SK-N-SH treated with all-trans-retinoic acid at 6 μM for 48 hours (cell line): Measurements from ENCODE around the gene MINDY4B.

Experiments
- ARNTL ChIP-seq: fragments of 450-650 bp; formaldehyde crosslinking; IDR thresholded peaks from 2 replicates; pipeline ENCODE4 v1.5.0; 2020; ENCODE audit warnings: low read depth, mild to moderate bottlenecking, moderate library complexity, borderline replicate concordance
- CSDC2 ChIP-seq: fragments of 250-450 bp; sonication (Bioruptor Pico); IDR thresholded peaks from 2 replicates; pipeline ENCODE4 v1.5.0; 2020; ENCODE audit warnings: mild to moderate bottlenecking, moderate library complexity
- GLIS3 ChIP-seq: fragments of 250-450 bp; sonication (Bioruptor Pico); IDR thresholded peaks from 2 replicates; pipeline ENCODE4 v1.5.0; 2020; ENCODE audit warnings: mild to moderate bottlenecking, moderate library complexity
- ISL1 ChIP-seq: fragments of 250-450 bp; sonication (Bioruptor Pico); IDR thresholded peaks from 2 replicates; pipeline ENCODE4 v2.1.2; 2022; ENCODE audit warnings: mild to moderate bottlenecking, moderate library complexity
- SNAI2 ChIP-seq: fragments of 250-450 bp; sonication (Bioruptor Pico); IDR thresholded peaks from 2 replicates; pipeline ENCODE4 v1.5.0; 2020; ENCODE audit warnings: mild to moderate bottlenecking, moderate library complexity
- TCF4 ChIP-seq: fragments of 250-450 bp; sonication (Bioruptor Pico); IDR thresholded peaks from 2 replicates; pipeline ENCODE4 v1.8.0; 2021; ENCODE audit warnings: mild to moderate bottlenecking, moderate library complexity, borderline replicate concordance
- TOX ChIP-seq: fragments of 250-450 bp; sonication (Bioruptor Pico); IDR thresholded peaks from 2 replicates; pipeline ENCODE4 v1.8.0; 2021; ENCODE audit warnings: mild to moderate bottlenecking, moderate library complexity, borderline replicate concordance
- ZNF70 ChIP-seq: fragments of 450-650 bp; formaldehyde crosslinking; IDR thresholded peaks from 2 replicates; pipeline ENCODE4 v1.5.0; 2020; ENCODE audit warnings: mild to moderate bottlenecking, moderate library complexity
- TF ChIP-seq, protein P1 (sequence below): fragments of 250-450 bp; sonication (Bioruptor Pico); IDR thresholded peaks from 2 replicates; pipeline ENCODE4 v1.5.1; 2020; ENCODE audit warnings: low read depth, mild to moderate bottlenecking, moderate library complexity
- TF ChIP-seq, protein P2 (sequence below): fragments of 250-450 bp; sonication (Bioruptor Pico); IDR thresholded peaks from 2 replicates; pipeline ENCODE4 v1.8.0; 2020; ENCODE audit warnings: mild to moderate bottlenecking, moderate library complexity, borderline replicate concordance

DNA sequence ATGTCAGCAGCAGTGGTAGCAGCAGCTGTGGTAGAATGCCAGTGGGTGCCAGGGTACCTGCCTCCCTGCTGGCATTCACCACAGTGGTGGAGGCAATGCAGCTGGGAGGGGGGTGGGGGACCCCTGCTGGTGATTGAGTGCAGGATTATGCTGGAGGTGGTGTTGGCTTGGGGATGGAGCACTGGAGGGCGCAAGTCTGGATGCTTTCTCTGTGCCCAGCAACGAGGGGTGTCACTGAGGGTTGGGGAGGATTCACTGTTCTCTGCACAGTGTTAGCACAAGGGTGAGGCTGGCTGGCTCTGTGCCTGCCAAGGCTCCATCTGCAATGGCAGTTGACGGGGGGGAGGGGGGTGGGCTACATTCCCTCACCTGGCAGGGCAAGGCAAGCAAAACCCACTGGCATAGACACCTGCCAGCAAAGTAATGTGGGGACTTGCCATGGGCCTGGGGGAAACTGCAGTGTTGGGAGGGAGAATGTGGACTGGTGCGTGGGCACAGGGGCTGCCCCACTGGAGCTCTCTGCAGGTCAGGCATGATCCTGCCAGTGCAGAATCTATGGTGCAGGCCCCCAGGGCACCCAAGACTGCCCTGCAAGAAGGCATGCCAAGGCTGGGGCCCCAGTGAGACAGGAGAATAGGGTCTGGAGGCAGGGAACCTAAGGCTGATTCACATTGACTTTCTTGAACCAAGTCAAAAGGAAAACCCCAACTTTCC lies 64.3 kb downstream of the MINDY4B start:
- TF ChIP-seq SNAI2 (CRISPR knock-in tag) (no peak), CSDC2 (CRISPR knock-in tag) (no peak), ARNTL (CRISPR knock-in tag) (no peak), TOX (CRISPR knock-in tag) (no peak), GLIS3 (CRISPR knock-in tag) (no peak), ZNF70 (CRISPR knock-in tag) (no peak), TCF4 (CRISPR knock-in tag) (no peak), ISL1 (CRISPR knock-in tag) (no peak)
- TF ChIP-seq, protein P1, sequence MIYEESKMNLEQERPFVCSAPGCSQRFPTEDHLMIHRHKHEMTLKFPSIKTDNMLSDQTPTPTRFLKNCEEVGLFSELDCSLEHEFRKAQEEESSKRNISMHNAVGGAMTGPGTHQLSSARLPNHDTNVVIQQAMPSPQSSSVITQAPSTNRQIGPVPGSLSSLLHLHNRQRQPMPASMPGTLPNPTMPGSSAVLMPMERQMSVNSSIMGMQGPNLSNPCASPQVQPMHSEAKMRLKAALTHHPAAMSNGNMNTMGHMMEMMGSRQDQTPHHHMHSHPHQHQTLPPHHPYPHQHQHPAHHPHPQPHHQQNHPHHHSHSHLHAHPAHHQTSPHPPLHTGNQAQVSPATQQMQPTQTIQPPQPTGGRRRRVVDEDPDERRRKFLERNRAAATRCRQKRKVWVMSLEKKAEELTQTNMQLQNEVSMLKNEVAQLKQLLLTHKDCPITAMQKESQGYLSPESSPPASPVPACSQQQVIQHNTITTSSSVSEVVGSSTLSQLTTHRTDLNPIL (CRISPR knock-in tag) = no peak
- TF ChIP-seq, protein P2, sequence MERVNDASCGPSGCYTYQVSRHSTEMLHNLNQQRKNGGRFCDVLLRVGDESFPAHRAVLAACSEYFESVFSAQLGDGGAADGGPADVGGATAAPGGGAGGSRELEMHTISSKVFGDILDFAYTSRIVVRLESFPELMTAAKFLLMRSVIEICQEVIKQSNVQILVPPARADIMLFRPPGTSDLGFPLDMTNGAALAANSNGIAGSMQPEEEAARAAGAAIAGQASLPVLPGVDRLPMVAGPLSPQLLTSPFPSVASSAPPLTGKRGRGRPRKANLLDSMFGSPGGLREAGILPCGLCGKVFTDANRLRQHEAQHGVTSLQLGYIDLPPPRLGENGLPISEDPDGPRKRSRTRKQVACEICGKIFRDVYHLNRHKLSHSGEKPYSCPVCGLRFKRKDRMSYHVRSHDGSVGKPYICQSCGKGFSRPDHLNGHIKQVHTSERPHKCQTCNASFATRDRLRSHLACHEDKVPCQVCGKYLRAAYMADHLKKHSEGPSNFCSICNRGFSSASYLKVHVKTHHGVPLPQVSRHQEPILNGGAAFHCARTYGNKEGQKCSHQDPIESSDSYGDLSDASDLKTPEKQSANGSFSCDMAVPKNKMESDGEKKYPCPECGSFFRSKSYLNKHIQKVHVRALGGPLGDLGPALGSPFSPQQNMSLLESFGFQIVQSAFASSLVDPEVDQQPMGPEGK (CRISPR knock-in tag) = no peak
